ENCODE measurements around the gene SPACA4.

DNA sequence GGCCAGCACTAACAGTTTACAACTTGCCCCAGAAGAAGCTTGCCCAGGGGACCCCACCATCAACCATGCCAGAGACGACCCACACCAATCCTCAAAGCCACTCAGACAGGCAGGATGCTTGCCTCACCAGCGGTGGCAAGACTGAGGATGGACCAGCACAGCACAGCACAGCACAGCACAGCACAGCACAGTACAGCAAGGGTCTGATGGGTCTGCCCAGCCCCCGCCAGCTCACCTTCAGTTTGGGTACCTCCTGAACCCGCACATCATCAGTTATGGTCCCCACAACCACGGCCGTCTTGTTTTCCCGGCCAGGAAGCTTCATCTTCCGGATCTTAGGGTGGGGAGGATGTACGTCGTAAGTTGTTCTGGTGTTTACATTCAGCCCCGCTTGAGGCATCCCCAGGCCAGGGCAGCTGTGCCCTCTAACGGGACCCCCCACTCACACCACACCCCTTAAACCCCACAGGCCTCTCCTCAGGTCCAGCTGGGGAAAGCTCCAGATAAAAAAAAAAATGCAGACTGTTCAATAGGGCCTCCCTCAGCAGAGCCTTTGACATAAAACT lies 10.0 kb downstream of the SPACA4 start:
- TF ChIP-seq, protein P1, sequence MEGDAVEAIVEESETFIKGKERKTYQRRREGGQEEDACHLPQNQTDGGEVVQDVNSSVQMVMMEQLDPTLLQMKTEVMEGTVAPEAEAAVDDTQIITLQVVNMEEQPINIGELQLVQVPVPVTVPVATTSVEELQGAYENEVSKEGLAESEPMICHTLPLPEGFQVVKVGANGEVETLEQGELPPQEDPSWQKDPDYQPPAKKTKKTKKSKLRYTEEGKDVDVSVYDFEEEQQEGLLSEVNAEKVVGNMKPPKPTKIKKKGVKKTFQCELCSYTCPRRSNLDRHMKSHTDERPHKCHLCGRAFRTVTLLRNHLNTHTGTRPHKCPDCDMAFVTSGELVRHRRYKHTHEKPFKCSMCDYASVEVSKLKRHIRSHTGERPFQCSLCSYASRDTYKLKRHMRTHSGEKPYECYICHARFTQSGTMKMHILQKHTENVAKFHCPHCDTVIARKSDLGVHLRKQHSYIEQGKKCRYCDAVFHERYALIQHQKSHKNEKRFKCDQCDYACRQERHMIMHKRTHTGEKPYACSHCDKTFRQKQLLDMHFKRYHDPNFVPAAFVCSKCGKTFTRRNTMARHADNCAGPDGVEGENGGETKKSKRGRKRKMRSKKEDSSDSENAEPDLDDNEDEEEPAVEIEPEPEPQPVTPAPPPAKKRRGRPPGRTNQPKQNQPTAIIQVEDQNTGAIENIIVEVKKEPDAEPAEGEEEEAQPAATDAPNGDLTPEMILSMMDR (IDR thresholded peaks at IDR 0.05 in 8 of 11, conservative IDR thresholded peaks at IDR 0.05 in 3 of 11): no peak
- no peak for TF ChIP-seq POLR2A (IDR thresholded peaks at IDR 0.05)

Measured in spleen (tissue), 7 donors.